ENCODE data around the gene SIK2.
A peak's percentile ranks its signal among the peaks of the same experiment; 100 is the strongest.

SIK2 gene

GRCh38 chr11:111589886-111590499 is 12.3 kb upstream of the SIK2 start:
- no peak for TF ChIP-seq JUND (IDR thresholded peaks at IDR 0.05; ENCODE audit: low read depth)
- in situ Hi-C loops (cut with HindIII; ENCODE audit: low pct_unique_long_range_greater_than_20kb, low sequenced_read_pairs), result no loop called here
- no peak for DNase-seq (ENCODE audit: low read depth in 1 of 2, low spot score in 1 of 2)

GRCh38 chr11:111591187-111591960 is 10.9 kb upstream of the SIK2 start:
- no peak for TF ChIP-seq JUND (IDR thresholded peaks at IDR 0.05; ENCODE audit: low read depth)
- no peak for DNase-seq (ENCODE audit: low read depth in 1 of 2, low spot score in 1 of 2)
- in situ Hi-C loops (cut with HindIII; ENCODE audit: low pct_unique_long_range_greater_than_20kb, low sequenced_read_pairs), result no loop called here

DNA sequence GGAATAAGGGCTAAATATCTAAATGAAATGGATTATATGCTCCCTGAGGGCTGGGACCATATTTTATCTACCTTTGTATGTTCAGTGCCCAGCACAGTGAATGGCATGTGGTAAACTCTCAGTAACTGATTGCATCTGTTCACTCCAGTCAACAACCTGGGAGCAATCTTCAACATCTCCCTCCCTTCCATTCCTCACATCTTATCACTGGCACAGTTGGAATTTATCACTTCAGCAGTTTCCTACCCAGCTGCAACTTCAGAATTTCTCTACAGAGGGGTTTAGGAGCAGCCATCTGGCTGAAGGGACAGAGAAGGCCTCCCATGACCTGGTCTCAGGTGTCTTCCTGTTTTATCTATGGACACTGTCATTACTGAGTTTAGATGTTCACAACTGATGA is 9.8 kb upstream of the SIK2 start:
- in situ Hi-C loops (cut with HindIII; ENCODE audit: low pct_unique_long_range_greater_than_20kb, low sequenced_read_pairs), result no loop called here
- TF ChIP-seq JUND (IDR thresholded peaks at IDR 0.05; ENCODE audit: low read depth), result no peak
- no peak for DNase-seq (ENCODE audit: low read depth in 1 of 2, low spot score in 1 of 2)

DNA sequence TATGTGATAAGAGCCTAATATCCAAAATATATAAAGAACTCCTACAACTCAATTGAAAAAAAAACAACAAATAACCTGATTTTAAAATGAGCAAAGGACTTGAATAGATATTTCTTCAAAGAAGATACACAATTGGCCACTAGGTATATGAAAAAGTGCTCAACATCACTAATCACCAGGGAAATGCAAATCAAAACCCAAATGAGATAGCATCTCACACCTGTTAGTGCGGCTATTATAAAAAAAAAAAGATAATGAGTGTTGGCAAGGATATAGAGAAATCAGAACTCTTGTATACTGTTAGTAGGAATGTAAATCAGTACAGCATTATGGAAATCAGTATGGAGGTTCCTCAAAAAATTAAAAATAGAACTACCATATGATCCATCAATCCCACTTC is 5.9 kb upstream of the SIK2 start:
- no peak for DNase-seq (ENCODE audit: low read depth in 1 of 2, low spot score in 1 of 2)
- in situ Hi-C loops (cut with HindIII; ENCODE audit: low pct_unique_long_range_greater_than_20kb, low sequenced_read_pairs), result no loop called here
- no peak for TF ChIP-seq JUND (IDR thresholded peaks at IDR 0.05; ENCODE audit: low read depth)

DNA sequence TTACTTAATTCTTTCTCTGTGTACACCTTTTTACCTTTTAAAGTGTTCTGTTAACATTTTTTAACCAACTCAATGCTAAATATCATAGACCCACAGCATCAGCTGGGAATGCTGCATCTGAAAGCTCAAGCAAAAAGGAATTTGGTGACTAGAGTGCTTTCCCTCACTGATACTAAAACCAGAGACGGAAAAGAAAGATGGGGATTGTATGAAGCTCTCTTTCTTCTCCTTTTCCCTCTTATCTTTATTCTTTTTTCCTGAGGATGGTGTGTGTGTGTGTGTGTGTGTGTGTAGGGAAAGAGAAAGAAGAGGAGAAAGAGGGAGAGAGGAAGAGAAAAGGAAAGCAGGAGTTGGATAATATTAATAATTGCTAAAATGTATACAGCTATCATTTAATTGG is 4.1 kb upstream of the SIK2 start:
- no peak for TF ChIP-seq JUND (IDR thresholded peaks at IDR 0.05; ENCODE audit: low read depth)
- in situ Hi-C loops (cut with HindIII; ENCODE audit: low pct_unique_long_range_greater_than_20kb, low sequenced_read_pairs), result no loop called here
- DNase-seq (ENCODE audit: low read depth in 1 of 2, low spot score in 1 of 2), result no peak

- no peak for DNase-seq (ENCODE audit: low read depth in 1 of 2, low spot score in 1 of 2)
- in situ Hi-C loops (cut with HindIII; ENCODE audit: low pct_unique_long_range_greater_than_20kb, low sequenced_read_pairs), result no loop called here
- no peak for TF ChIP-seq JUND (IDR thresholded peaks at IDR 0.05; ENCODE audit: low read depth)
These were observed 3.7 kb upstream of the SIK2 start for GRCh38 chr11:111598559-111598958.

- TF ChIP-seq JUND (IDR thresholded peaks at IDR 0.05; ENCODE audit: low read depth), result no peak
- DNase-seq (ENCODE audit: low read depth in 1 of 2, low spot score in 1 of 2), result no peak
- in situ Hi-C loops (cut with HindIII; ENCODE audit: low pct_unique_long_range_greater_than_20kb, low sequenced_read_pairs), result no loop called here
These were observed 642 bp upstream of the SIK2 start for GRCh38 chr11:111601636-111601978.

DNA sequence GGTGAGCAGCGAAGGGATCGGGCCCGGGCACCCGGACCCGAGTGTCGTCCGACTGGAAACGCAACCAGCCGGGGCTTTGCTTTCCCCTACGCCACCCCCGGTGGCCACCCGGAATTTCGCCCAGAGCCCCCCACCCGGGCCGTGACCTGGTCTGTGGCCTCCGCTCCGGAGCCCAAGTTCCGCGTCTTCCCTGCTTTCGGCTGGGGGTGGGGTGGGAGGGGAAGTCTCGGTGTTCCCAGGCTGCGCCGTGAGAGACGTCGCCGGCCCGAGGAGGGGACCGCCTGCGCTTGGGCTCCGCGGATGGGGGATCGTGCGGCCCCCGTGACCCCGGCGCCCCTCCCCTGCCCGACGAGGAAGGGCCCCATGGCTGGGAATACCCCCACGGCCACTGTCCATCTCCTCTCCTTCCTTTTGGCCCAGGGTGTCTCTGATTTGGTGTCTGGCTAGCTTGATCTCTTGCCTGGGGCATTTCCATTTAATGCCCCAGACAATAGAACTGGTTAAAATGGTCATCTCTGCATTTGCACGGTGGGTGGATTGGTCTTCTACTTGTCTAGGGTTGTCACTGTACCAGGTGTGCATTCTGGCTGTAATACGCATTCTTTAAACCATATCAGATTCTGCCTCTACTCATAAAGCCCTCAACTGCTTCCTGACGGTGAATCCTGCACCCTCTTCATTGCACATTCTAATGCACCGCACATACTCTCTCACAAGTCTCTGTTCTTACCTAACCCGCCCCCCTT is 789 bp downstream of the SIK2 start:
- TF ChIP-seq JUND (IDR thresholded peaks at IDR 0.05; ENCODE audit: low read depth), result no peak
- peak; percentile 21 to 54 for DNase-seq (ENCODE audit: low read depth in 1 of 2, low spot score in 1 of 2)
- in situ Hi-C loops (cut with HindIII; ENCODE audit: low pct_unique_long_range_greater_than_20kb, low sequenced_read_pairs), result no loop called here

- in situ Hi-C loops (cut with HindIII; ENCODE audit: low pct_unique_long_range_greater_than_20kb, low sequenced_read_pairs), result no loop called here
- no peak for TF ChIP-seq JUND (IDR thresholded peaks at IDR 0.05; ENCODE audit: low read depth)
- DNase-seq (ENCODE audit: low read depth in 1 of 2, low spot score in 1 of 2), result no peak
These were observed 1.4 kb downstream of the SIK2 start for GRCh38 chr11:111603611-111604130.

DNA sequence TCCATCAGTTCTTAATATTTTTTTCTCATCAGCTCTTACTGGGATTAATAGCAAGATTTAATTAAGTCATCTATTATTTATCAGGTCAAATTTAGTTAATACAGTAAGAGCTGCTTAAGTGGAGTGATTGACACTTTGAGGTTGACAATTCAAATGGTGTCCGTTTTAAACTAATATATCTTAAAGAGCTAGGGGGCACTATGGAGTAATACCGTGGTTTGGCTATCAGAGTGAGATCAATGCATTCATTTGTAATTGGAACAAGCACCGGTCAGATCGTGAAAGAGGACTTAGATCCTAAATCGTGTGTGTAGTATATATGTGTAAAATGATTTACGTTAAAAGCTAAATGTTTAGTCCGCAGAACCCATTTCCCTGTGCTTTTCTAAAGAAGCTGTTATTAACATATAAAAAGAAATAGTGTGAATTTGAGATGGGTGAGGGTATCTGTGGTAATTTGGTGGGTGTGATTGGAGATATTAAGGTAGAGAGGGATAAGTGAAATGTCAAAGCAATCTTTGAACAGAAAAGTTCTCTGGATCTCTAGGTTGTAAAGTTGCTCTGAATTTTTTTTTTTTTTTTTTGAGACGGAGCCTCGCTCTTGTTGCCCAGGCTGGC is 2.3 kb downstream of the SIK2 start:
- no peak for TF ChIP-seq JUND (IDR thresholded peaks at IDR 0.05; ENCODE audit: low read depth)
- in situ Hi-C loops (cut with HindIII; ENCODE audit: low pct_unique_long_range_greater_than_20kb, low sequenced_read_pairs), result no loop called here
- DNase-seq (ENCODE audit: low read depth in 1 of 2, low spot score in 1 of 2), result peak; percentile 18 to 77

DNA sequence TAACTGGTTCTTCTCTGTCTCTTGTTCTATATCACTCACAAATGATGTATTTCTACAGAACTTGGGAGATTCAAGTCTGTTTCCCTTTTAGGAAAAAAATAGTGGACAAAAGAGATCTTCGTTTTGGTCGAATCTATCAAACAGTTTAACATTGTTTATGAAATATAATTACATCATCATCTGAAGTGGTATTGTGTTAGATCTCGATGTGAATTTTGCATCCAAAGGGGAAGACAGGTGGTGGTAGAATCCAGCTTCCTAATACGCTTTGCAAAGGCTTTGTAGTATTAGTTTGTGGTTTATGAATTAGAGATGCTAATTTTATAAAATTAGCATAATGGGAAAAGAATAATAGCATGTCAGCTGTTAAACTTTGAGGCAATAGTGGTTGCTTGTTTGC is 3.4 kb downstream of the SIK2 start:
- no peak for TF ChIP-seq JUND (IDR thresholded peaks at IDR 0.05; ENCODE audit: low read depth)
- in situ Hi-C loops (cut with HindIII; ENCODE audit: low pct_unique_long_range_greater_than_20kb, low sequenced_read_pairs), result no loop called here
- DNase-seq (ENCODE audit: low read depth in 1 of 2, low spot score in 1 of 2), result no peak

DNA sequence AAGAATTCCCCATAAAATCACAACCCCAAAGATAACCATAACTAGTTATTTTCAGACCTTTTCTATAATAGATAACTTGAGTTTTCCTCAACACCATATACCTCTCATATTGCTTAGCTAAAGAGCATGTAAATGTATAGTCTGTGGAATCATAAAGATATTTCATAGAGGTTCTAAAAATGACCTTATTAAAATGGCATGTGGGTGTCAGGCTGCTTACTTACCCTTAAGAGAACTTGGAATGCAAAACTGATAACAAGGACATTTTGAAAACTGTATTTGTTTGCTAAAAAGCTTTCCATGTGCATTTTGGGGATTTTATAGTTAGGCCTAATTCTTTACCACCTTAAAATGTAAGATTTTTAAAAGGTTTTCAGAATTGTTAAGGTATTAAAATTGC is 4.7 kb downstream of the SIK2 start:
- in situ Hi-C loops (cut with HindIII; ENCODE audit: low pct_unique_long_range_greater_than_20kb, low sequenced_read_pairs), result no loop called here
- no peak for TF ChIP-seq JUND (IDR thresholded peaks at IDR 0.05; ENCODE audit: low read depth)
- DNase-seq (ENCODE audit: low read depth in 1 of 2, low spot score in 1 of 2), result no peak

DNA sequence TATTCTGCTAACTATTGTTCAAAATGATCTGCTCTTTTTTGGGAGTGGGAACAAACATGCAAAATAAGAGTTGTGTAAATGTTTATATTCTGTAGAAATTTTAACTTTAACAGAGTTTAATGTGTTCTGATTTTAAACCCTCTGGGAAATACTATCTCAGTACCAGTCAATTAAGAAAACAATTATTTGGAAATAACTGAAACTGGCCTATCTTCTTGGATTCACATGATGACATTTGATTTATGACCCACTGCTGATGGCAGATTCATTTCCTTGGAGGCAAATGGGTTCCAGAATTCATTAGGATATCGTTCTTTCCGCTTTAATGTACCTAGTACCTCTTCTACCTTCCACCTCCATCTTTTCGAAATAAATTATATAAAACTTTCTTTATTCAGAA is 5.5 kb downstream of the SIK2 start:
- no peak for TF ChIP-seq JUND (IDR thresholded peaks at IDR 0.05; ENCODE audit: low read depth)
- in situ Hi-C loops (cut with HindIII; ENCODE audit: low pct_unique_long_range_greater_than_20kb, low sequenced_read_pairs), result no loop called here

More for the DNA sequence above, 5.5 kb downstream of the SIK2 start:
- DNase-seq (ENCODE audit: low read depth in 1 of 2, low spot score in 1 of 2), result no peak

Data from T47D (cell line).